Measurements from ENCODE around the gene SBF1.

GRCh38 chr22:50498322-50498890 lies 23.6 kb upstream of the SBF1 start:
- TF ChIP-seq ZNF274 (IDR thresholded peaks at IDR 0.05; ENCODE audit: low read depth, low read length) (no peak), YY1 (IDR thresholded peaks at IDR 0.05; ENCODE audit: insufficient read depth, insufficient read length) (no peak), SUZ12 (IDR thresholded peaks at IDR 0.05; ENCODE audit: extremely low read depth, insufficient read depth, insufficient read length) (no peak)
